SK-N-DZ (cell line): ENCODE data around the gene CABP1.

Experiments
- DNase-seq: peaks from one replicate; pipeline ENCODE4 v3.0.0-alpha.2; 2015; ENCODE audit warnings: low spot score

The CABP1 gene

GRCh38 chr12:120630104-120630892 lies 10.1 kb upstream of the CABP1 start:
- no peak for DNase-seq

- no peak for DNase-seq
These were observed 9.3 kb upstream of the CABP1 start for GRCh38 chr12:120631097-120631496.

- no peak for DNase-seq
These were observed 721 bp downstream of the CABP1 start for GRCh38 chr12:120640861-120641833.

- no peak for DNase-seq
These were observed 1.7 kb downstream of the CABP1 start for GRCh38 chr12:120642121-120642520.

- DNase-seq = no peak
These were observed 2.4 kb downstream of the CABP1 start for GRCh38 chr12:120642826-120643225.

- no peak for DNase-seq
These were observed 3.1 kb downstream of the CABP1 start for GRCh38 chr12:120643574-120643973.

GRCh38 chr12:120646044-120646443 lies 5.6 kb downstream of the CABP1 start:
- no peak for DNase-seq

GRCh38 chr12:120647375-120647755 lies 6.9 kb downstream of the CABP1 start:
- DNase-seq = no peak

GRCh38 chr12:120649442-120650232 lies 9.2 kb downstream of the CABP1 start:
- no peak for DNase-seq

GRCh38 chr12:120650233-120650690 lies 9.8 kb downstream of the CABP1 start:
- DNase-seq = peak; percentile 43

- DNase-seq = no peak
These were observed 11.4 kb downstream of the CABP1 start for GRCh38 chr12:120651821-120652220.

- no peak for DNase-seq
These were observed 12.4 kb downstream of the CABP1 start for GRCh38 chr12:120652656-120653435.

GRCh38 chr12:120653611-120654010 lies 13.2 kb downstream of the CABP1 start:
- no peak for DNase-seq

GRCh38 chr12:120654656-120655055 lies 14.2 kb downstream of the CABP1 start:
- no peak for DNase-seq

- DNase-seq = no peak
These were observed 15.6 kb downstream of the CABP1 start for GRCh38 chr12:120656008-120656407.

- DNase-seq = no peak
These were observed 18.1 kb downstream of the CABP1 start for GRCh38 chr12:120658286-120659150.

- DNase-seq = no peak
These were observed 18.7 kb downstream of the CABP1 start for GRCh38 chr12:120659151-120659525.

GRCh38 chr12:120661432-120661831 lies 21.0 kb downstream of the CABP1 start:
- no peak for DNase-seq

GRCh38 chr12:120662879-120663278 lies 22.5 kb downstream of the CABP1 start:
- DNase-seq = no peak

- no peak for DNase-seq
These were observed 23.3 kb downstream of the CABP1 start for GRCh38 chr12:120663741-120664140.
